Esophagus muscularis mucosa (tissue), 4 donors: ENCODE measurements around the gene AKAP13.

Experiments used
- EP300 ChIP-seq: sonication (generic); formaldehyde crosslinking; IDR thresholded peaks from one replicate; pipeline ENCODE4 v1.6.1; 2017; ENCODE audit warnings: antibody characterized with exemption
- POLR2A ChIP-seq: fragments of 450-650 bp; IDR thresholded peaks from one replicate; pipeline ENCODE4 v1.6.1; 2017; ENCODE audit warnings: antibody characterized with exemption, moderate library complexity, mild to moderate bottlenecking, low read depth
- POLR2AphosphoS5 ChIP-seq, 2 donors: sonication (generic); formaldehyde crosslinking; IDR thresholded peaks; one replicate each; pipeline ENCODE4 v1.6.1; 2017; ENCODE audit warnings: antibody characterized with exemption in 2 of 2
- TF ChIP-seq, protein P1 (sequence below), 3 experiments: fragments of 200-600 bp in 2 of 3; fragments of 450-650 bp in 1 of 3; sonication (generic) in 2 of 3; IDR thresholded peaks; one replicate each; pipeline ENCODE4 v1.5.1; 2017 to 2019; ENCODE audit warnings: antibody characterized with exemption in 3 of 3, mild to moderate bottlenecking in 2 of 3, moderate library complexity in 1 of 3

DNA sequence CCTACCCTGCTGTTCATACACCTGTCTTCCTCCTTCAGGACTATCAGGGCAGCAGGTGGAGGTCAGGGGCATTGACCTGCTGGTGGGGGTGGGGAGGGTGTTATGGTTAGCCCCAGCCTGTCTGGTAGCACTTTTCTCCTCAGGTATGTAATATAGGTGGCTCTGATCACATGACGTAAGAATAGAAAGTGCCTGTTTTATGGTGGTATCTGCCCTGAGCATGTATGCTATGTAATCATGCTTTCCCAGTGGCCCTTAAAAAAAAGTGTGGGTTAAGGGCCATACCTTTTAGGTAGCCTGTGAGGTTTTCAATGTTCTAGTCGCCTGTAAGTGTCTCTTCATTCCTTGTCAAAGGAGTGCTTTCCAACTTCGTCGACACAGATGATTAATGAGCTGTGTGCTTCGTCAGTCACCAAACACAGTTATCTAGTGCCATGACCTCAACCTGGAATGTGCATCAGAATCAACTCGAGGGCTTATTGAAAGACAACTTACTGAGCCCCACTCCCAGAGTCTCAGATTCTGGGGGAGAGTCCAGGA, 328.1 kb downstream of the AKAP13 start:
- no peak for TF ChIP-seq POLR2A
- TF ChIP-seq, protein P1, sequence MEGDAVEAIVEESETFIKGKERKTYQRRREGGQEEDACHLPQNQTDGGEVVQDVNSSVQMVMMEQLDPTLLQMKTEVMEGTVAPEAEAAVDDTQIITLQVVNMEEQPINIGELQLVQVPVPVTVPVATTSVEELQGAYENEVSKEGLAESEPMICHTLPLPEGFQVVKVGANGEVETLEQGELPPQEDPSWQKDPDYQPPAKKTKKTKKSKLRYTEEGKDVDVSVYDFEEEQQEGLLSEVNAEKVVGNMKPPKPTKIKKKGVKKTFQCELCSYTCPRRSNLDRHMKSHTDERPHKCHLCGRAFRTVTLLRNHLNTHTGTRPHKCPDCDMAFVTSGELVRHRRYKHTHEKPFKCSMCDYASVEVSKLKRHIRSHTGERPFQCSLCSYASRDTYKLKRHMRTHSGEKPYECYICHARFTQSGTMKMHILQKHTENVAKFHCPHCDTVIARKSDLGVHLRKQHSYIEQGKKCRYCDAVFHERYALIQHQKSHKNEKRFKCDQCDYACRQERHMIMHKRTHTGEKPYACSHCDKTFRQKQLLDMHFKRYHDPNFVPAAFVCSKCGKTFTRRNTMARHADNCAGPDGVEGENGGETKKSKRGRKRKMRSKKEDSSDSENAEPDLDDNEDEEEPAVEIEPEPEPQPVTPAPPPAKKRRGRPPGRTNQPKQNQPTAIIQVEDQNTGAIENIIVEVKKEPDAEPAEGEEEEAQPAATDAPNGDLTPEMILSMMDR (IDR thresholded peaks at IDR 0.05): no peak
- TF ChIP-seq EP300: no peak
- TF ChIP-seq POLR2AphosphoS5 (IDR thresholded peaks at IDR 0.05): no peak
